Ishikawa (cell line): ENCODE results near the gene AKAP6.

Experiments
- EP300 ChIP-seq: IDR thresholded peaks from 2 replicates; pipeline ENCODE4 v1.6.1; 2012; ENCODE audit warnings: borderline replicate concordance
- TAF1 ChIP-seq: IDR thresholded peaks from 2 replicates; pipeline ENCODE4 v1.6.1; 2012; ENCODE audit warnings: low read depth, mild to moderate bottlenecking
- YY1 ChIP-seq: IDR thresholded peaks from 2 replicates; pipeline ENCODE4 v1.6.1; 2012; ENCODE audit warnings: low read depth
- TF ChIP-seq, protein P1 (sequence below): IDR thresholded peaks from 2 replicates; pipeline ENCODE4 v1.6.1; 2012

DNA sequence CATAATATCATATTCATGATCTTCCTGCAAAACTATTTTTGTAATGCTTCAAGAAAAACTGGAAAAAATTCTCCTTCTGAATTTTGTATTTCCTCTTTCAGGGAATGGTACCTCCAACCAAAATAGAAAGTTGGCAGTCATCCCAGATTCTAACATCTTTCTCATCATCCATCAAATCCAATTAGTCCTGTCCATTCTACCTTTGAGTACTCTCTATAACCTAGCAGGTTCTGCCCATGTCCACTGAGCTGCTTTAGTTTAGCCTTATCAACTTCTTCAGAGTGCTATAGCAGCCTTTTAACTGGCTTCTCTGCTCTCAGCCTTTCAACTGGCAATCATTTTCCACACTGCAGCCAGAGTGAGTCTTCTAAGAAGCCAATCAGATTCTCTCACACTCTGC, 236.2 kb downstream of the AKAP6 start:
- TF ChIP-seq YY1, result no peak
- TF ChIP-seq, protein P1, sequence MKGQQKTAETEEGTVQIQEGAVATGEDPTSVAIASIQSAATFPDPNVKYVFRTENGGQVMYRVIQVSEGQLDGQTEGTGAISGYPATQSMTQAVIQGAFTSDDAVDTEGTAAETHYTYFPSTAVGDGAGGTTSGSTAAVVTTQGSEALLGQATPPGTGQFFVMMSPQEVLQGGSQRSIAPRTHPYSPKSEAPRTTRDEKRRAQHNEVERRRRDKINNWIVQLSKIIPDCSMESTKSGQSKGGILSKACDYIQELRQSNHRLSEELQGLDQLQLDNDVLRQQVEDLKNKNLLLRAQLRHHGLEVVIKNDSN, result no peak
- TF ChIP-seq EP300, result no peak
- no peak for TF ChIP-seq TAF1
